Body of pancreas (tissue), 4 donors: ENCODE data around the gene ANKH.

Experiments used
- POLR2A ChIP-seq, 3 donors: fragments of 450-650 bp; IDR thresholded peaks; one replicate each; pipeline ENCODE4 v1.6.1; 2016; ENCODE audit warnings: antibody characterized with exemption in 3 of 3, mild to moderate bottlenecking in 2 of 3
- TF ChIP-seq, protein P1 (sequence below), 7 experiments: fragments of 450-650 bp in 4 of 7; fragments of 200-600 bp in 3 of 7; sonication (generic) in 3 of 7; IDR thresholded peaks; one replicate each; pipeline ENCODE4 v1.5.1; 2016 to 2019; ENCODE audit warnings: antibody characterized with exemption in 7 of 7

DNA sequence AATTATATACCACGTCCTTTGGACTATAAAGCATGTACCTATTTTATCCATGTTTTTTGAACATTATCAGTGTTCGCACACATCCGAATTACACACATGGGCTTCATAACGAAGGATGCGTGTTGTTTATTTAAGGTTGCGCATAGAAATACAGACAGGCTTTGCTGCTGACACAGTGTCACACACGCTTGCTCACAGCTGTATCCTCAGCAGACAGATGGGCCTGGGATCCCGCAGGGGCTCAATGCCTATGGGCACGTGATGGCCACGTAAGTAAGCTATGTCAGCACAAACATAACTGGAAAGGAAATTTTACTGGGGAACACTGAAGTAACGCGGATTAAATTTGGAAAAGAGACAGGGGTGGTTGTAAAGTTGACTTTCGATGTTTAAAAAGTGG is 130.4 kb downstream of the ANKH start:
- TF ChIP-seq, protein P1, sequence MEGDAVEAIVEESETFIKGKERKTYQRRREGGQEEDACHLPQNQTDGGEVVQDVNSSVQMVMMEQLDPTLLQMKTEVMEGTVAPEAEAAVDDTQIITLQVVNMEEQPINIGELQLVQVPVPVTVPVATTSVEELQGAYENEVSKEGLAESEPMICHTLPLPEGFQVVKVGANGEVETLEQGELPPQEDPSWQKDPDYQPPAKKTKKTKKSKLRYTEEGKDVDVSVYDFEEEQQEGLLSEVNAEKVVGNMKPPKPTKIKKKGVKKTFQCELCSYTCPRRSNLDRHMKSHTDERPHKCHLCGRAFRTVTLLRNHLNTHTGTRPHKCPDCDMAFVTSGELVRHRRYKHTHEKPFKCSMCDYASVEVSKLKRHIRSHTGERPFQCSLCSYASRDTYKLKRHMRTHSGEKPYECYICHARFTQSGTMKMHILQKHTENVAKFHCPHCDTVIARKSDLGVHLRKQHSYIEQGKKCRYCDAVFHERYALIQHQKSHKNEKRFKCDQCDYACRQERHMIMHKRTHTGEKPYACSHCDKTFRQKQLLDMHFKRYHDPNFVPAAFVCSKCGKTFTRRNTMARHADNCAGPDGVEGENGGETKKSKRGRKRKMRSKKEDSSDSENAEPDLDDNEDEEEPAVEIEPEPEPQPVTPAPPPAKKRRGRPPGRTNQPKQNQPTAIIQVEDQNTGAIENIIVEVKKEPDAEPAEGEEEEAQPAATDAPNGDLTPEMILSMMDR (IDR thresholded peaks at IDR 0.05), result no peak
- no peak for TF ChIP-seq POLR2A (IDR thresholded peaks at IDR 0.05)
